Neuronal stem cell (in vitro differentiated cells): ENCODE results near the gene ZNF776.

ENCODE experiments used
- DNase-seq: peaks from one replicate; pipeline ENCODE4 v3.0.0-alpha.2; 2013; ENCODE audit warnings: low spot score
- H2AFZ ChIP-seq: one replicate; pipeline ENCODE4 v1.6.1; 2013; ENCODE audit warnings: mild to moderate bottlenecking, low read length, inconsistent platforms
- H2AK5ac ChIP-seq: 2 replicates; pipeline ENCODE4 v1.6.1; 2013; ENCODE audit warnings: low read depth, mild to moderate bottlenecking, inconsistent platforms, low read length, moderate library complexity, mixed read lengths
- H2BK120ac ChIP-seq: 2 replicates; pipeline ENCODE4 v1.6.1; 2013; ENCODE audit warnings: low read depth, mild to moderate bottlenecking, inconsistent platforms, low read length, moderate library complexity, mixed read lengths
- H2BK12ac ChIP-seq: one replicate; pipeline ENCODE4 v1.6.1; 2013; ENCODE audit warnings: low read length, inconsistent platforms
- H2BK15ac ChIP-seq: 2 replicates; pipeline ENCODE4 v1.6.1; 2013; ENCODE audit warnings: mild to moderate bottlenecking, low read length, inconsistent platforms, mixed read lengths
- H2BK5ac ChIP-seq: one replicate; pipeline ENCODE4 v1.6.1; 2013; ENCODE audit warnings: inconsistent platforms, mild to moderate bottlenecking, low read length, moderate library complexity
- H3K14ac ChIP-seq: one replicate; pipeline ENCODE4 v1.6.1; 2013; ENCODE audit warnings: low read length, inconsistent platforms
- H3K18ac ChIP-seq: 2 replicates; pipeline ENCODE4 v1.6.1; 2013; ENCODE audit warnings: low read length, inconsistent platforms
- H3K23ac ChIP-seq: 2 replicates; pipeline ENCODE4 v1.6.1; 2013; ENCODE audit warnings: low read depth, mild to moderate bottlenecking, mixed read lengths, low read length, inconsistent platforms; ENCODE audit not compliant: poor library complexity
- H3K27ac ChIP-seq: replicated peaks from 3 replicates; pipeline ENCODE4 v1.5.1; 2013; ENCODE audit warnings: low read length, inconsistent platforms
- H3K27me3 ChIP-seq, 3 experiments: 2 replicates each; pipeline ENCODE4 v1.6.1; 2013; ENCODE audit warnings: low read length in 3 of 3, mild to moderate bottlenecking in 2 of 3, inconsistent platforms in 1 of 3, low read depth in 1 of 3, mixed read lengths in 1 of 3, moderate library complexity in 1 of 3; ENCODE audit not compliant: control insufficient read depth in 3 of 3, insufficient read depth in 3 of 3
- H3K36me3 ChIP-seq, 2 donors: replicated peaks in 1 of 2; 2 replicates each; pipeline ENCODE4 v1.6.1; 2013; ENCODE audit warnings: low read length in 2 of 2; ENCODE audit not compliant: control insufficient read depth in 2 of 2, insufficient read depth in 2 of 2
- H3K4ac ChIP-seq: 2 replicates; pipeline ENCODE4 v1.6.1; 2013; ENCODE audit warnings: inconsistent platforms, mild to moderate bottlenecking, low read length, moderate library complexity
- H3K4me1 ChIP-seq, 2 donors: 1 replicate in 1 of 2; 2 replicates in 1 of 2; pipeline ENCODE4 v1.6.1; 2013; ENCODE audit warnings: low read length in 2 of 2, low read depth in 1 of 2; ENCODE audit not compliant: control insufficient read depth in 2 of 2, insufficient read depth in 1 of 2
- H3K4me2 ChIP-seq: one replicate; pipeline ENCODE4 v1.6.1; 2013; ENCODE audit warnings: mild to moderate bottlenecking, low read length, inconsistent platforms; ENCODE audit not compliant: insufficient read depth, poor library complexity, severe bottlenecking
- H3K4me3 ChIP-seq, 2 donors: 2 replicates each; pipeline ENCODE4 v1.5.1; 2013; ENCODE audit warnings: low read length in 2 of 2, mild to moderate bottlenecking in 2 of 2, inconsistent platforms in 1 of 2, moderate library complexity in 1 of 2
- H3K79me1 ChIP-seq: one replicate; pipeline ENCODE4 v1.6.1; 2013; ENCODE audit warnings: low read depth, mild to moderate bottlenecking, inconsistent platforms, low read length, moderate library complexity
- H3K9ac ChIP-seq: one replicate; pipeline ENCODE4 v1.6.1; 2013; ENCODE audit warnings: mild to moderate bottlenecking, low read depth, low read length, inconsistent platforms; ENCODE audit not compliant: poor library complexity
- H3K9me3 ChIP-seq, 2 donors: replicated peaks in 1 of 2; 2 replicates each; pipeline versions ENCODE3 to v1.6.1; 2013; ENCODE audit warnings: low read length in 2 of 2, mild to moderate bottlenecking in 2 of 2, inconsistent platforms in 1 of 2, low read depth in 1 of 2, mixed read lengths in 1 of 2, moderate library complexity in 1 of 2; ENCODE audit not compliant: control insufficient read depth in 2 of 2, insufficient read depth in 1 of 2
- H4K8ac ChIP-seq: one replicate; pipeline ENCODE4 v1.6.1; 2013; ENCODE audit warnings: low read depth, mild to moderate bottlenecking, inconsistent platforms, low read length, moderate library complexity
- H4K91ac ChIP-seq: one replicate; pipeline ENCODE4 v1.6.1; 2013; ENCODE audit warnings: low read length, low read depth, mild to moderate bottlenecking, inconsistent platforms; ENCODE audit not compliant: poor library complexity
- WGBS, 2 donors: extraction: QIAGEN DNeasy Blood & Tissue Kit; methylation state at CpG; one replicate each; pipeline ENCODE4 v1.1.7; 2013; ENCODE audit warnings: missing lambda C conversion rate in 2 of 2, mixed read lengths in 1 of 2; ENCODE audit not compliant: insufficient read length in 2 of 2, insufficient replicate concordance in 1 of 2; ENCODE audit errors: extremely low coverage in 2 of 2; 5-methylcytosine and 5-hydroxymethylcytosine counted together

The ZNF776 gene

DNA sequence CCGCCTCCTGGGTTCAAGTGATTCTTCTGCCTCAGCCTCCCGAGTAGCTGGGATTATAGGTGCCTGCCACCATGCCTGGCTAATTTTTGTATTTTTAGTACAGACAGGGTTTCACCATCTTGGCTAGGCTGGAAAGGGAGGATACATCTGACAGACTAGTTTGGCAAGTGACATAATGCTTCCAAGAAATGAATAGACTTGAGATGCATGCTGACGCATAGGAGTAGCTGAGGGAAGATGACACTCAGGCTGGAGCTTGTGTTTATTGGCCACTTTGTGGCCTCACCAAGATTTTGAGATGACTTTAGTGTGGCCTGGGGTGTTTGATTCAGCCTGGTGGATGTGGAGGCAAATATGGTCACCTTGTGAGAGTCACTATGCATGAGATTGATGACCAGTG lies 26.9 kb downstream of the ZNF776 start:
- no peak overlapping the region for H3K14ac ChIP-seq
- H3K27ac ChIP-seq: no peak overlapping the region
- WGBS, 2 donors: no CpG with 5 or more reads among the region's 3 CpGs
- H4K91ac ChIP-seq: no peak overlapping the region
- H3K4me1 ChIP-seq: peaks cover 4 to 7% of the 10 kb centered on the region in 2 donors
- peaks cover 0 to 50% of the 10 kb centered on the region in 2 donors for H3K9me3 ChIP-seq
- H3K4me2 ChIP-seq: no peak overlapping the region
- H2BK120ac ChIP-seq: no peak overlapping the region
- no peak overlapping the region for H3K4ac ChIP-seq
- H3K79me1 ChIP-seq: peaks cover 6% of the 10 kb centered on the region
- H3K27me3 ChIP-seq: no peaks in the 10 kb centered on the region
- H2AFZ ChIP-seq: no peak overlapping the region
- H2BK5ac ChIP-seq: no peak overlapping the region
- no peak overlapping the region for H3K23ac ChIP-seq
- no peak overlapping the region for H3K4me3 ChIP-seq
- no peak overlapping the region for H2BK15ac ChIP-seq
- H2AK5ac ChIP-seq: no peak overlapping the region
- no peak overlapping the region for H4K8ac ChIP-seq
- DNase-seq: no peak
- H3K36me3 ChIP-seq: peaks cover 21 to 73% of the 10 kb centered on the region in 2 donors
- no peak overlapping the region for H3K18ac ChIP-seq
- H2BK12ac ChIP-seq: no peak overlapping the region
- H3K9ac ChIP-seq: no peak overlapping the region

DNA sequence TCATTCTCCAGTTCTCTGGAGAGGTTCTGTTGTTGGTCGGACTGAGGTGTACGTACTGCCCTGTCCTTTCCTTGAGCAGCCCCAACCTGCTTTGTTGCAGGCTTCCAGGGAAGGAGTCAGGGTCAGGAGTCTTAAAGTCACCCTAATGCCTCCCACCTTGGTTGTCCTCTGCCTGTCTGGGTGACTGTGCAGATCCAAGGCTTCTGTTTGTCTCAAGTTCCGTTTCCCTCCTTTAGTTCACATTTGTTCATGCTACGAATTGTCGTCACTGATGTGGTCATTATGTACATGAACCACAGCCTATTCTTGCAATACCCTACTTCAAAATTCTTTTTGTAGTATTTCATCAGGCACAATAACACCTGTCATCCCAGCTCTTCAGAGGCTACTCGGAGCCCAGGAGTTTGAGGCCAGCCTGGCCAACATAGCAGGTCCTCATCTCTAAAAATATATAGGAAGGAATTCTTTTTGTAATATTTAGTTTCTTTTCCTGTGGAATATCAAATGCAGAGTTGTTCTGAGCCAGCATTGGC lies 30.2 kb downstream of the ZNF776 start:
- H3K14ac ChIP-seq: no peak overlapping the region
- no CpG with 5 or more reads among the region's 6 CpGs for whole genome bisulfite sequencing, 2 donors
- H3K4me2 ChIP-seq: no peak overlapping the region
- H3K27me3 ChIP-seq: no peaks in the 10 kb centered on the region
- H3K4me3 ChIP-seq: no peak overlapping the region
- H3K9me3 ChIP-seq: peaks cover 6 to 64% of the 10 kb centered on the region in 2 donors
- H3K4me1 ChIP-seq: no peaks in the 10 kb centered on the region
- H2AK5ac ChIP-seq: no peak overlapping the region
- H4K91ac ChIP-seq: no peak overlapping the region
- H2BK15ac ChIP-seq: no peak overlapping the region
- H4K8ac ChIP-seq: no peak overlapping the region
- no peak overlapping the region for H2BK120ac ChIP-seq
- no peak overlapping the region for H3K23ac ChIP-seq
- no peak overlapping the region for H3K4ac ChIP-seq
- no peak overlapping the region for H2BK12ac ChIP-seq
- H2AFZ ChIP-seq: no peak overlapping the region
- H3K27ac ChIP-seq: no peak overlapping the region
- no peak overlapping the region for H2BK5ac ChIP-seq
- DNase-seq: no peak
- peaks cover 34 to 92% of the 10 kb centered on the region in 2 donors for H3K36me3 ChIP-seq
- H3K18ac ChIP-seq: no peak overlapping the region
- H3K79me1 ChIP-seq: peaks cover 1% of the 10 kb centered on the region
- no peak overlapping the region for H3K9ac ChIP-seq

DNA sequence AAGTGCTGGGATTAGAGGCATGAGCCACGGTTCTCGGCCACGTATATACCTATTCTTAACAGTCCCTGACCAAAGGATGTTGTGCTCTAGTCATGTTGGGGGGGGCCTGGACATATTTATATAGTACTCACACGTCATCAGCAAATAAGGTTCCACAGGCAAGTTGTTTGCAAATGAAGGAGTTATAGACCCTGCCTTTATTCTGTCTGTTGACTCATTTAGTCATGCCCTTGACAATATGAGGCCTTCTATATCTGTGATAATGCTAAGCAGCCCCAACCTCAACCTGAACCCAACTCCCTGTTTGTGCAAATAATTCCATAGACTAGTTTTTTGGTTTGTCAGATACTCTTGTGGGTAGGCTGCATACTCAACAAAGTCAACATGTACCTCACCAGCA lies 31.7 kb downstream of the ZNF776 start:
- Histone ChIP-seq H2BK5ac (no peak overlapping the region), H3K36me3 (peaks cover 31 to 83% of the 10 kb centered on the region in 2 donors), H3K9ac (no peak overlapping the region), H3K27me3 (no peaks in the 10 kb centered on the region), H3K4me2 (no peak overlapping the region), H3K4me3 (no peak overlapping the region), H2BK120ac (no peak overlapping the region), H3K9me3 (peaks cover 6 to 62% of the 10 kb centered on the region in 2 donors), H2BK15ac (no peak overlapping the region), H3K79me1 (peaks cover 1% of the 10 kb centered on the region), H2BK12ac (no peak overlapping the region), H4K8ac (no peak overlapping the region), H2AFZ (no peak overlapping the region), H3K14ac (no peak overlapping the region), H3K4me1 (no peaks in the 10 kb centered on the region), H3K4ac (no peak overlapping the region), H3K18ac (no peak overlapping the region), H2AK5ac (no peak overlapping the region), H3K27ac (no peak overlapping the region), H3K23ac (no peak overlapping the region), H4K91ac (no peak overlapping the region)
- no CpG with 5 or more reads among the region's 4 CpGs for WGBS, 2 donors
- no peak for DNase-seq

DNA sequence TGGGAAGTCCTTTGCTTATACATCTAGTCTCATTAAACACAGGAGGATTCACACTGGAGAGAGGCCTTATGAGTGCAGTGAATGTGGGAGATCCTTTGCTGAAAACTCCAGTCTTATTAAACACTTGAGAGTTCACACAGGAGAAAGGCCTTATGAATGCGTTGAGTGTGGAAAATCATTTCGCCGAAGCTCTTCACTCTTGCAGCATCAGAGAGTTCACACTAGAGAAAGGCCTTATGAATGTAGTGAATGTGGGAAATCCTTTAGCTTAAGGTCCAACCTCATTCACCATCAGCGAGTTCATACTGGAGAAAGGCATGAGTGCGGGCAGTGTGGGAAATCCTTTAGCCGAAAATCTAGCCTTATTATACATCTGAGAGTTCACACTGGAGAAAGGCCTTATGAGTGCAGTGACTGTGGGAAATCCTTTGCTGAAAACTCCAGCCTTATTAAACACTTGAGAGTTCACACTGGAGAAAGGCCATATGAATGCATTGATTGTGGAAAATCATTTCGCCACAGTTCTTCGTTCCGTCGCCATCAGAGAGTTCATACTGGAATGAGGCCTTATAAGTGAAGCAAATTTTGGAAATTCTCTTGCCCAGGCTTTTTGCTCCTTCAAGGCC lies 32.7 kb downstream of the ZNF776 start:
- no CpG with 5 or more reads among the region's 10 CpGs for WGBS, 2 donors
- Histone ChIP-seq H3K4me3 (no peak overlapping the region), H3K27me3 (no peaks in the 10 kb centered on the region), H2BK120ac (no peak overlapping the region), H3K36me3 (peaks cover 31 to 78% of the 10 kb centered on the region in 2 donors), H2BK12ac (no peak overlapping the region), H3K4me1 (no peaks in the 10 kb centered on the region), H3K9ac (no peak overlapping the region), H3K9me3 (peaks cover 6 to 59% of the 10 kb centered on the region in 2 donors), H2BK5ac (no peak overlapping the region), H4K91ac (no peak overlapping the region), H3K27ac (no peak overlapping the region), H3K14ac (no peak overlapping the region), H2AFZ (no peak overlapping the region), H3K18ac (no peak overlapping the region), H2AK5ac (no peak overlapping the region), H3K79me1 (no peaks in the 10 kb centered on the region), H4K8ac (no peak overlapping the region), H3K4me2 (no peak overlapping the region), H3K23ac (no peak overlapping the region), H2BK15ac (no peak overlapping the region), H3K4ac (no peak overlapping the region)
- DNase-seq: no peak
